HL-60 (cell line): ENCODE measurements around the gene PASK.

ENCODE experiments used
- GABPA ChIP-seq: IDR thresholded peaks from 2 replicates; pipeline ENCODE4 v1.6.1; 2012; ENCODE audit warnings: low read depth
- POLR2AphosphoS5 ChIP-seq: IDR thresholded peaks from 2 replicates; pipeline ENCODE4 v1.6.1; 2012; ENCODE audit warnings: low read depth
- SPI1 ChIP-seq: IDR thresholded peaks from 2 replicates; pipeline ENCODE4 v1.6.1; 2012; ENCODE audit warnings: low read depth, mild to moderate bottlenecking, borderline replicate concordance
- TF ChIP-seq, protein P1 (sequence below): IDR thresholded peaks from one replicate; pipeline ENCODE4 v1.5.1; 2011; ENCODE audit warnings: low read length, control low read depth, inconsistent platforms; ENCODE audit not compliant: insufficient read depth
- TF ChIP-seq, protein P2 (sequence below): IDR thresholded peaks from 2 replicates; pipeline ENCODE4 v1.6.1; 2012; ENCODE audit warnings: low read depth; ENCODE audit not compliant: insufficient replicate concordance

DNA sequence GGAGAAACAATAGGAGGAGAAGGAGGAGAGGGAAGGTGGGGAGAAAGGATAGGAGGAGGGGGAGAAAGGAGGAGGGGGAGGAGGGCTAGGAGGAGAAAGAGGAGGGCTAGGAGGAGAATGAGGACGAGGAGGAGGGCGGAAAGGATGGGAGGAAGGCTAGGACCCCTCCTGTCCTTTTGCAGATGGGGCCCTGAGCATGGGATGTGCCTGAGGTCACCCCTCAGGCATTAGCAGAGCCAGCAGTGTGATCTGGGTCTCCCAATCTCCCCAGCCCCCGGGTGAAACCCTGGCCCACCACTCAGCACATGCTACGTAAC is 38.6 kb upstream of the PASK start:
- TF ChIP-seq, protein P1, sequence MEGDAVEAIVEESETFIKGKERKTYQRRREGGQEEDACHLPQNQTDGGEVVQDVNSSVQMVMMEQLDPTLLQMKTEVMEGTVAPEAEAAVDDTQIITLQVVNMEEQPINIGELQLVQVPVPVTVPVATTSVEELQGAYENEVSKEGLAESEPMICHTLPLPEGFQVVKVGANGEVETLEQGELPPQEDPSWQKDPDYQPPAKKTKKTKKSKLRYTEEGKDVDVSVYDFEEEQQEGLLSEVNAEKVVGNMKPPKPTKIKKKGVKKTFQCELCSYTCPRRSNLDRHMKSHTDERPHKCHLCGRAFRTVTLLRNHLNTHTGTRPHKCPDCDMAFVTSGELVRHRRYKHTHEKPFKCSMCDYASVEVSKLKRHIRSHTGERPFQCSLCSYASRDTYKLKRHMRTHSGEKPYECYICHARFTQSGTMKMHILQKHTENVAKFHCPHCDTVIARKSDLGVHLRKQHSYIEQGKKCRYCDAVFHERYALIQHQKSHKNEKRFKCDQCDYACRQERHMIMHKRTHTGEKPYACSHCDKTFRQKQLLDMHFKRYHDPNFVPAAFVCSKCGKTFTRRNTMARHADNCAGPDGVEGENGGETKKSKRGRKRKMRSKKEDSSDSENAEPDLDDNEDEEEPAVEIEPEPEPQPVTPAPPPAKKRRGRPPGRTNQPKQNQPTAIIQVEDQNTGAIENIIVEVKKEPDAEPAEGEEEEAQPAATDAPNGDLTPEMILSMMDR = no peak
- TF ChIP-seq POLR2AphosphoS5 (no peak), GABPA (no peak), SPI1 (no peak)
- TF ChIP-seq, protein P2, sequence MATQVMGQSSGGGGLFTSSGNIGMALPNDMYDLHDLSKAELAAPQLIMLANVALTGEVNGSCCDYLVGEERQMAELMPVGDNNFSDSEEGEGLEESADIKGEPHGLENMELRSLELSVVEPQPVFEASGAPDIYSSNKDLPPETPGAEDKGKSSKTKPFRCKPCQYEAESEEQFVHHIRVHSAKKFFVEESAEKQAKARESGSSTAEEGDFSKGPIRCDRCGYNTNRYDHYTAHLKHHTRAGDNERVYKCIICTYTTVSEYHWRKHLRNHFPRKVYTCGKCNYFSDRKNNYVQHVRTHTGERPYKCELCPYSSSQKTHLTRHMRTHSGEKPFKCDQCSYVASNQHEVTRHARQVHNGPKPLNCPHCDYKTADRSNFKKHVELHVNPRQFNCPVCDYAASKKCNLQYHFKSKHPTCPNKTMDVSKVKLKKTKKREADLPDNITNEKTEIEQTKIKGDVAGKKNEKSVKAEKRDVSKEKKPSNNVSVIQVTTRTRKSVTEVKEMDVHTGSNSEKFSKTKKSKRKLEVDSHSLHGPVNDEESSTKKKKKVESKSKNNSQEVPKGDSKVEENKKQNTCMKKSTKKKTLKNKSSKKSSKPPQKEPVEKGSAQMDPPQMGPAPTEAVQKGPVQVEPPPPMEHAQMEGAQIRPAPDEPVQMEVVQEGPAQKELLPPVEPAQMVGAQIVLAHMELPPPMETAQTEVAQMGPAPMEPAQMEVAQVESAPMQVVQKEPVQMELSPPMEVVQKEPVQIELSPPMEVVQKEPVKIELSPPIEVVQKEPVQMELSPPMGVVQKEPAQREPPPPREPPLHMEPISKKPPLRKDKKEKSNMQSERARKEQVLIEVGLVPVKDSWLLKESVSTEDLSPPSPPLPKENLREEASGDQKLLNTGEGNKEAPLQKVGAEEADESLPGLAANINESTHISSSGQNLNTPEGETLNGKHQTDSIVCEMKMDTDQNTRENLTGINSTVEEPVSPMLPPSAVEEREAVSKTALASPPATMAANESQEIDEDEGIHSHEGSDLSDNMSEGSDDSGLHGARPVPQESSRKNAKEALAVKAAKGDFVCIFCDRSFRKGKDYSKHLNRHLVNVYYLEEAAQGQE = no peak
